IPS DF 6.9 (cell line): ENCODE data around the gene INSRR.
A peak's percentile ranks its signal among the peaks of the same experiment; 100 is the strongest.

ENCODE experiments used
- DNase-seq: peaks from one replicate; pipeline ENCODE4 v3.0.0-alpha.2; 2013; ENCODE audit warnings: low read depth, low spot score
- H3K27ac ChIP-seq: one replicate; pipeline ENCODE4 v1.5.1; 2013; ENCODE audit warnings: low read length, control low read depth
- H3K27me3 ChIP-seq: 2 replicates; pipeline ENCODE4 v1.6.1; 2013; ENCODE audit warnings: mild to moderate bottlenecking, low read length; ENCODE audit not compliant: control insufficient read depth, insufficient read depth
- H3K36me3 ChIP-seq: 2 replicates; pipeline ENCODE4 v1.6.1; 2013; ENCODE audit warnings: low read length; ENCODE audit not compliant: control insufficient read depth, insufficient read depth
- H3K4me1 ChIP-seq: 2 replicates; pipeline ENCODE4 v1.6.1; 2013; ENCODE audit warnings: low read length; ENCODE audit not compliant: control insufficient read depth, insufficient read depth
- H3K4me3 ChIP-seq: 2 replicates; pipeline ENCODE4 v1.5.1; 2013; ENCODE audit warnings: mild to moderate bottlenecking, low read length
- H3K9me3 ChIP-seq: 2 replicates; pipeline ENCODE4 v1.6.1; 2013; ENCODE audit warnings: low read length, inconsistent platforms; ENCODE audit not compliant: control insufficient read depth, insufficient read depth
- WGBS: extraction: QIAGEN DNeasy Blood & Tissue Kit; methylation state at CpG from one replicate; pipeline ENCODE4 v1.1.7; 2013; ENCODE audit warnings: mixed read lengths, missing lambda C conversion rate; ENCODE audit not compliant: insufficient read length, insufficient coverage; 5-methylcytosine and 5-hydroxymethylcytosine counted together

The INSRR gene

DNA sequence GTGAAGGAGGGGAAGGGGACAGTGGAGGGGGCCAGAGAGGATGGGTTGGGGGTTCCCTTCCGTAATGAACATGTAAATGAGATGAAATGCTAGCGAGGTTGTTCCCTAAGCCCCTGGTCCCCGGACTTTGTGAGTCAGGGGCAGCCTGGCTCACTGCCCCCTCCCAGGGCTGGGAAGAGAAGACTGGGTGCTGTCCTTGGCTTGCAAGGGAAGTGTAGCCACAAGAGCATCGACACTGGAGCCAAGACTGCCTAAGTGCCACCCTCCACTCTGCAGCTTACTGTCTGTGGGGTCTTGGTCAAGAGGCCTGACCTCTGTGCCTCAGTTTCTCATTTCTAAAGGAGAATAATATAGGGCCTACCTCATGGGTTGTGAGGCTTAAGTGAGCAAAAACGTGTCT, 35.1 kb upstream of the INSRR start:
- no peak overlapping the region; the same call in 1 of the 2 replicates for H3K4me3 ChIP-seq
- no peaks in the 10 kb centered on the region; the same call in 1 of the 2 replicates for H3K4me1 ChIP-seq
- H3K36me3 ChIP-seq: no peaks in the 10 kb centered on the region
- no CpG with 5 or more reads among the region's 5 CpGs for WGBS
- no peak for DNase-seq
- H3K9me3 ChIP-seq: no peaks in the 10 kb centered on the region
- peaks cover 32% of the 10 kb centered on the region for H3K27me3 ChIP-seq
- no peak overlapping the region for H3K27ac ChIP-seq

DNA sequence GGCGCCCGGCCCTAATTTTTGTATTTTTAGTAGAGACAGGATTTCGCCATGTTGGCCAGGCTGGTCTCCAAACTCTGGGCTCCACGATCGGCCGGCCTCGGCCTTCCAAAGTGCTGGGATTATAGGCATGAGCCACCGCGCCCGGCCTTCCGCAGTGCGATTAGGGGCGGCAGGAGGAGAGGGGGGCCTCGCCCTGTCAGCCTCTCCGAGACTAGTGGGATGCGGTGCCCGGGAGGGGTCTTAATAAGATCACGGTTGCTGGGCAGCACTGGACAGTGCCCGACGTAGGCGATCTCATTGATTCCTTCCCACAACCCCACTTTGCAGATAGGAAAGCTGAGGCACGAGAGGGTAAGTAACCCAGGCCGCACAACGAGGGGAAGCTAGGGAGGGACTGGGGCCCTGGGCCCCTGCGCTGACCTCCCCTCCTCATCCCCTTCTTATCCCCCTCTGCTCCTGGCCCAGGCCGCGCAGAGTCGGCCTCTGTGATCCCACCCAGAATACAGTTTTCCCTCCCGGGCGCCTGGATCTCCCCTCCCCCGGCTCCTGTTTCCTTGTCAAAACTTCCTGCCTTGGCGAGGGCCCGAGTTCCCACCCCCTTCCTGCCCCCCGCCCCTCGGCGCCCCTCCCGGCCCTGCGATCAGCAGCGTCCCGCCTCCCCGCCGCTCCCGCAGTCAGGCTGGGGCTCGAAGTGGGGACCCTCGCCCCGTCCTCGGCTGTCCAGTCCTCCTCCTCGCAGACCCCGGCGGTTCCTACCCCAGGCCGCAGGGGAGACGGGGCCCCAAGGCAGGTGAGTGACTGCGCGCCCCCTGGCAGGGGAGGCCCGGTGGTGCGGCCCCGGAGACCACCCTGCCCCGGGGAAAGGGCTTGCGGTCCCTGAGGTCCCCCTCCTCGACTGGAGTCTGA, 34.4 kb upstream of the INSRR start, which contains the start of gene PEAR1:
Gene PEAR1, plus strand, starts transcription at position 671 of the 906 bp plus-strand sequence. CDS start 10,209 bp downstream, outside the sequence.
- Histone ChIP-seq H3K27me3 (peaks cover 32% of the 10 kb centered on the region), H3K4me1 (no peaks in the 10 kb centered on the region; the same call in 1 of the 2 replicates), H3K9me3 (no peaks in the 10 kb centered on the region), H3K27ac (no peak within 1 kb of the TSS), H3K36me3 (no peaks in the 10 kb centered on the region), H3K4me3 (peak within 1 kb of the TSS; percentile 30; the same call in 1 of the 2 replicates)
- no CpG with 5 or more reads among the region's 60 CpGs for WGBS
- no peak for DNase-seq

DNA sequence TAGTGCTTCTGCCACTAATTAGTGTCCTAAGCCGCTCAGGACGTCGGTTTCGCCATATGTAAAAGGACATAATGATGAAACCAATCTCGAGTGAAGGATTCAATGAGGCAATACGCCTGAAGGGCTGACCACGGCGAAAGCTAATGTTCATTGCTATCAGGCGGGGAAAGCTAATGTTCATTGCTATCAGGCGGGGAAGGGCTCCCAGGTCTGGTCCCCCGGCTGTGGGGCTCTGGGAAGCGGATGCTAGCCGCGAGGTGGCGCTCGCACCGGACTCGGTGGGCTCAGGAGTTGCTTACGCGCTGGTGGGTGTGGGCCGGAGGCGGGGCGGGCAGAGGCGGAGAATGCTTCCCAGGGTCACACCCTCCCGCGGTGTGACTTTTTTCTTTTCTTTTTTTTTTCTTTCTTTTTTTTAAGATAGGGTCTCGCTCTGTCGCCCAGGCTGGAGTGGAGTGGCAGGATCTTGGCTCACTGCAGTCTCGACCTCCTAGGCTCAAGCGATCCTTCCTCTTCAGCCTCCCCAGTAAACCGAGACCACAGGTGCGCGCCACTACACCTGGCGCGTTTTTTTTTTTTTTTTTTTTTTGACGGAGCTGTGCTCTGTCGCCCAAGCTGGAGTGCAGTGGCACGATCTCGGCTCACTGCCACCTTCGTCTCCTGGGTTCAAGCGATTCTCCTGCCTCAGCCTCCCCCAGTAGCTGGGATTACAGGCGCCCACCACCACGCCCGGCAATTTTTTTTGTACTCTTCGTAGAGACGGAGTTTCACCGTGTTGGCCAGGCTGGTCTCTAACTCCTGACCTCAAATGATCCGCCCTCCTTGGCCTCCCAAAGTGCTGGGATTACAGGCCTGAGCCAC, 33.5 kb upstream of the INSRR start:
- H3K9me3 ChIP-seq: no peaks in the 10 kb centered on the region
- no peaks in the 10 kb centered on the region for H3K36me3 ChIP-seq
- WGBS: no CpG with 5 or more reads among the region's 48 CpGs
- peaks cover 1% of the 10 kb centered on the region; the same call in 1 of the 2 replicates for H3K4me1 ChIP-seq
- H3K4me3 ChIP-seq: no peak overlapping the region
- peak; percentile 90 for DNase-seq
- H3K27ac ChIP-seq: no peak overlapping the region
- H3K27me3 ChIP-seq: peaks cover 32% of the 10 kb centered on the region

GRCh38 chr1:156889802-156890580, 31.1 kb upstream of the INSRR start:
- peaks cover 31% of the 10 kb centered on the region for H3K27me3 ChIP-seq
- peak; percentile 85 for DNase-seq
- no peaks in the 10 kb centered on the region for H3K36me3 ChIP-seq
- peaks cover 4% of the 10 kb centered on the region for H3K4me1 ChIP-seq
- no peak overlapping the region for H3K27ac ChIP-seq
- no peaks in the 10 kb centered on the region for H3K9me3 ChIP-seq
- no peak overlapping the region for H3K4me3 ChIP-seq
- 100% methylated on average over 1 of the region's 8 CpGs for WGBS

- H3K4me1 ChIP-seq: peaks cover 4% of the 10 kb centered on the region; the same call in 1 of the 2 replicates
- no peak overlapping the region for H3K4me3 ChIP-seq
- no CpG with 5 or more reads among the region's 6 CpGs for WGBS
- no peak for DNase-seq
- H3K27ac ChIP-seq: no peak overlapping the region
- H3K9me3 ChIP-seq: no peaks in the 10 kb centered on the region
- peaks cover 14% of the 10 kb centered on the region for H3K27me3 ChIP-seq
- no peaks in the 10 kb centered on the region for H3K36me3 ChIP-seq
These were observed 28.8 kb upstream of the INSRR start for GRCh38 chr1:156887734-156888133.

DNA sequence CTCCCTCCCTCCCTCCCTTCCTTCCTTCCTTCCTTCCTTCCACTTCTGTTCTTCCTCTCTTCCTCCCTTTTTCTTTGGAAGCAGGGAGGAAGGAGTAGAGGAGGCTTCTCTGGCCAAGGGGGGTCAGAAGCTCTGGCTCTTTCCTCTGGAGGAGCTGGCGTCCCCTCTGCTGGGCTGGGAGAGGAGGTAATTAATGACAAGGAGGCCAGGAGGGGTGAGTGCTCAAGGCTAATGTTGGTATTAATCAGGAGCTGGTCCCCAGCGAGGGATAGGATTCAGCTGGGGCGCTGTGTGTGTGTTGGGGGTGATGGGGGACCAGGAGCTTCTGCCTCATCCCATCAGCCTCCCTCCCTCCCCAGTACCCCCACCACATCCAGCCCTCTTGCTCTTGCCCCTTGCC, 28.4 kb upstream of the INSRR start:
- no CpG with 5 or more reads among the region's 3 CpGs for WGBS
- peaks cover 4% of the 10 kb centered on the region; the same call in 1 of the 2 replicates for H3K4me1 ChIP-seq
- no peak overlapping the region for H3K27ac ChIP-seq
- no peaks in the 10 kb centered on the region for H3K36me3 ChIP-seq
- no peak for DNase-seq
- no peaks in the 10 kb centered on the region for H3K9me3 ChIP-seq
- H3K4me3 ChIP-seq: no peak overlapping the region
- H3K27me3 ChIP-seq: peaks cover 11% of the 10 kb centered on the region

DNA sequence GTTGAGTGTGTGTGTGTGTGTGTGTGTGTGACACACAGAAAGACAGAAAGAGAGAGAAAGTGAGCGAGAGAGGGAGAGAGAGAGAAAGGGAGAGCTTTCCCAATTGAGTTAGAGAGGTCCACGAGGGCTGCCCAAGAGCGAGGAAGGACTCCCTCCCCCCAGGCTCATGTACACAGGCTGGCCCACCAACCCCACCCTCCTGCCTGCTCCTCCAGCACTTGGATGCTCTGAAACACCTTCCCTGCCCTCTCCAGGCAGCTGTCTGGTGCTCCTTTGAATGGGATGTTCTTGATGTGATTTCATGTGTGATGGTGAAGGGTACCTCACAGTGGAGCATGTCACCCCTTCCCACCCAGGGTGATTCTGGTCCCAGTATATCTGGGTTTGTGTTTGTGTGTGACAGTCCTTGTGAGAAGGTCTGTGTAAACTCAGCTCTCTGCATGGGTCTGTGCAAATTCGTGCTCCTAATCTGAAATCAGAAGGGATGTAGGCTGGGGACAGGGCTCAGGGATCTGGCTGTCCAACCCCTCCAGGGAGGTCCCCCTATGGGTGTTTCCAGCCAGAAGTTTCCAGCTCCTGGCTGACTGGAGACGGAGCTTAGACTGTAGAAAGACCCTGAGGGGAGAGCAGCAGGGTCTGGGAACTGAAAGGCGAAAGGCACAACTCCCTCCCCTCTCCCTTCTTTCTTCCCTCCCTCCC, 27.8 kb upstream of the INSRR start:
- H3K4me3 ChIP-seq: no peak overlapping the region
- H3K9me3 ChIP-seq: no peaks in the 10 kb centered on the region
- H3K4me1 ChIP-seq: peaks cover 4% of the 10 kb centered on the region; the same call in 1 of the 2 replicates
- peaks cover 8% of the 10 kb centered on the region for H3K27me3 ChIP-seq
- H3K36me3 ChIP-seq: no peaks in the 10 kb centered on the region
- WGBS: no CpG with 5 or more reads among the region's 6 CpGs
- no peak overlapping the region for H3K27ac ChIP-seq
- no peak for DNase-seq

- no CpG with 5 or more reads among the region's 13 CpGs for WGBS
- Histone ChIP-seq H3K36me3 (no peaks in the 10 kb centered on the region), H3K9me3 (no peaks in the 10 kb centered on the region), H3K27me3 (peaks cover under 1% of the 10 kb centered on the region; the same call in 1 of the 2 replicates), H3K4me3 (no peak overlapping the region), H3K4me1 (peaks cover 5% of the 10 kb centered on the region), H3K27ac (no peak overlapping the region)
- no peak for DNase-seq
These were observed 27.0 kb upstream of the INSRR start for GRCh38 chr1:156885880-156886355.

- Histone ChIP-seq H3K9me3 (no peaks in the 10 kb centered on the region), H3K4me3 (no peak overlapping the region), H3K36me3 (no peaks in the 10 kb centered on the region), H3K27me3 (no peaks in the 10 kb centered on the region; the same call in 1 of the 2 replicates), H3K4me1 (peaks cover 5% of the 10 kb centered on the region), H3K27ac (no peak overlapping the region)
- no peak for DNase-seq
- no CpG with 5 or more reads among the region's 1 CpG for WGBS
These were observed 26.4 kb upstream of the INSRR start for GRCh38 chr1:156885314-156885713.
